GM21390 (cell line): ENCODE data around the gene TSR1.

Source experiments
- ATAC-seq: cut with Tn5 transposase; IDR thresholded peaks from one replicate; pipeline ENCODE4 v1.9.1; 2021; ENCODE audit not compliant: unreplicated experiment

The TSR1 gene

DNA sequence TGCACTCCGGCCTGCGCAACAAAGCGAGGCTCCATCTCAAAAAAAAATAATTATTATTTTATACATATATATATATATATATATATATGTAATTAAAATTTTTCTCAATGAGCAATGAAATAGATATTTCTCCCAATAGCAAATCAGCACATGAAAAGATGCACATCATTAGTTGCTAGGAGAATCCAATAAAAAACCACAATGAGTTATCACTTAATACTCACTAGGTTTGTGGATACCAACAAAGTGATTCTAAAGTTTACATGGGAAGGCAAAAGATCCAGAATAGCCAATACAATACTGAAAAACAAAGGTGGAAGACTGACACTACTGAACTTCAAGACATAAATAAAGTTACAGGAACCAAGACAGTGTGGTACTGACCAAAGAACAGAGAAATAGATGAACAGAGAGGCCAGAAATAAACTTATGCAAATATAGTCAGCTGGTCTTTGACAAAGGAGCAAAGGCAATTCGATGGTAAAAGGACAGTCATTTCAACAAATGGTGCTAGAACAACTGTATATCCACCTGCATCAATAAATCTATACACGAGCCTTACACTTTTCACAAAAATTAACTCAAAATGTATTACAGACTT lies 46.3 kb downstream of the TSR1 start:
- ATAC-seq, result no peak

DNA sequence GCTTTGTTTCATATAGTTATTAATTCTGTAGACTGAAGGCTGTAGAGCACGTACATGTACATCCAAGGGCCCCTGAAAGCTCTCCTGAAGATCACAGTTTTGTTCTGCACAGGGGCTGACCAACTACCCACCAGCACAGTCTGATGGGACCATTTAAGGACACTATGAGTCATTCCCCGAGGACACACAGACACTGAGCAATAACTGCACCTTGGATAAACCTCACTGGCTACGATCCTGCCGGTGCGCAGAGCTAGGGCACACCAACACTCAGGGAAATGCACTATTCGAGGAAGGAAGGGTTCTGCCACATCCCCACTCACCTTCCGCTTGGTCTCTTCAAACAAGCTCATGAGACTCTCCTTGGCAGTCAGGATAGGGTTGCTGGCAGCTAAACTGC lies 53.0 kb downstream of the TSR1 start:
- ATAC-seq, result no peak

DNA sequence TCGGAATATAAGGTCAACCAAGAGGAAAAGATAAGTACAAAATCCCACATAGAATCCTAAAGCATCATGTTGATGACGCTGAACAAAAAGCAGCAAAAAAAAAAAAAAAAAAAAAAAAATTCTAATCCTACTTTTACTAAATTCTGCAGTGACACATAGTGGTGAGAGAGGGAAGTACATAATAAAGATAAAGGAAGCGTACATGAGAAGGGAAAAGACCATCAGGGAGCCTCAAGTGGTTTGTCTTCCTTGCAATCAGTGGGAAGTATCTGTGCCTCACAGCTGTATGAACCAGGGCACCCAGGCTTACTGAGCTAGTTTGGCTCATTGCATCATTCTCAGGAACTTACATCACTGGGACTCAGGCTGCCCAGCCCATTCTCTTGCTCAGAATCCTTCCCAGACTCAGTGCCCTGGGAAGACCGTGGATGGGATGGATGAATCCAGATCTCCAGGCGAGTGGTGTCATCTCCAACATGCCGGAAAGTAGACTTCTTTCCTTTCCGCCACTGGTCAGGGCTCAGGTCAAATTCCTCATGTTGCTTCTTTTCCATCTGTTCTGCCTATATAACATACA lies 53.9 kb downstream of the TSR1 start:
- no peak for ATAC-seq

DNA sequence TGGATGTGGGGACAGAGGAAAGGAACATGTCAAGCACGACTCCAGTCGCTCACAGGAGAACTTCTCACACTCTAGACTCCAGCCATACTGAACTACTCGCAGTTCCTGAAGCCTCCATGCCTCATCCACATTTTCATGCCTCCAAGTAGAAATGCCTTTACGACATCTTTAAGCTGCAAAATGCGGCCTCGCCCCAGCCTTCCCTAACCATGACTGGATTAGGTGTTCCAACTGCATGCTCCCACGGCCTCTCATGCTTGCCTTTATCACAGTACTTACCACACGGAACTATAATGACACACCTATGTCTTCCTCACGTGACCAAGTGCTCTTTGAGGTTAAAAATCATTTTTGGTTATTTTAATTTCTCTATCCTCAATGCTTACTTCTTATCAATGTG lies 56.5 kb downstream of the TSR1 start:
- ATAC-seq, result no peak

DNA sequence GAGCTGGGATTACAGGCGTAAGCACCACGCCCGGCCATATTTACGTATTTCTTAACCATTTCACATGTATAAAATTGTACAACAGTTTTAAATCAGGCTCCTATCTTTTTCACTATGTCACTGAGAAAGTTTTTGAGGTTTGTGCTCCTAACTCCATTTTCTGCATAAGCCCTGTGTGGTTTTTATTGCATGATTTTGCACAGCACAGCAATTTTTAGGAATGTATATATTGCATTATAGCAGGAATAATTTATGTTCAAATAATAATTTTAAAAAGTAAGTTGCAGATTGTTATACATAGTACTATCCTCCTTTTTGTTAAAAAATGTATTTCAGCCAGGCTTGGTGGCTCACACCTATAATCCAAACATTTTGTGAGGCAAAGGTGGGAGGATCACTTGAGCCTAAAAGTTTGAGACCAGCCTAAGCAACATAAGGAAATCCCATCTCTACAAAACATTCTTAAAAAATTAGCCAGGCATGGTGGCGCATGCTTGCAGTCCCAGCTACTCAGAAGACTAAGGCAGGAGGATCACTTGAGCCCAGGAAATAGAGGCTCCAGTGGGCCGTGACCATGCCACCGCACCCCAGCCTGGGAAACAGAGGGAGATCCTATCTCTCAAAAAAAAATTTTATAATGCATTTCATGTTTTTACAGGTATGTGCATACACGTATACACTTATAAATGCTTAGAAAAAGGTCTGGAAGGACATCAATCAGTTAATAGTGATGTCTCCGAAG lies 58.7 kb downstream of the TSR1 start:
- no peak for ATAC-seq

DNA sequence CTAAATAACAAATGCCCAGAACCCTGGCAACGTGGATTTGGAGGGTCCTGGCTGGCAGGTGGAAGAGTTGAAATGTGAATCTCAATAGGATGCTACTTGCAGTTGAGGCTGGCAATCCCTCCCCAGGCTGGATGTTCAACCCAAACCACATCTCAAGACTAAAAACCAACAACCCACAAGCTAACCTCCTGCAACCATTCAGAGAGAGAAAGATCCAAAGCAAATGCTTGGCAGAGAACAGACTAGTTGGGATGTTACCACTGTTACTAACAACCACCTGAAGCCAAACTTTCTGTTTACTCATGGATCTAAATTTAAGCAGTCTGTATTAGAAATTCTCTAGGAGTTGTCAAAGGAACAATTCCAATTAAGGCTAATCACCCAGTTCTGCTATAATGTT lies 60.5 kb downstream of the TSR1 start:
- no peak for ATAC-seq

DNA sequence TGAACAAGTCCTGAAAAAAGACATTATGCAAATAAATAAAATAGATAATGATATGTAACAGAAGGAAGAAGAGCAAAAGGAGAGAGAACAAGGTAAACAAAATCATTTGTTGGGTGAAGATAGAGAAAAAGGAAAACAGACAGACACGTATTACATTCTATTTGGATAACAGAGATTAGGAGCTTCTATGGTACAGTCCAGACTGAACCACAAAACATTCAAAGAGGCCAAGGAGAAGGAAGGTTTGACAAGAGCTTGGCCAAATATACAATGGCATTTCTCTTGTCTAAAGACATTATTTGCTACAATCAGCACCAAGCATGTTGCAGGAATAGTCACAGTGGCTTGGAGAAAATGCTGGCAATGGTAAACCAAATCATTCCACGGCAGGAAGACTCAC lies 61.8 kb downstream of the TSR1 start:
- ATAC-seq, result no peak
